H1 (cell line): Measurements from ENCODE around the gene CCDC136.

Source experiments
- BACH1 ChIP-seq: IDR thresholded peaks from 2 replicates; pipeline ENCODE4 v1.6.1; 2012; ENCODE audit warnings: low read length, improper control_type of control experiment
- BRCA1 ChIP-seq: IDR thresholded peaks from 2 replicates; pipeline ENCODE4 v1.6.1; 2012; ENCODE audit warnings: low read depth, low read length, improper control_type of control experiment
- CHD1 ChIP-seq: IDR thresholded peaks from 2 replicates; pipeline ENCODE4 v1.6.1; 2012; ENCODE audit warnings: low read depth, low read length, improper control_type of control experiment
- EP300 ChIP-seq, 2 experiments: IDR thresholded peaks; 1 replicate in 1 of 2; 2 replicates in 1 of 2; pipeline ENCODE4 v1.6.1; 2011 to 2012; ENCODE audit warnings: low read depth in 2 of 2, low read length in 2 of 2, mild to moderate bottlenecking in 2 of 2, borderline replicate concordance in 1 of 2, inconsistent platforms in 1 of 2, moderate library complexity in 1 of 2
- POLR2A ChIP-seq, 2 experiments: IDR thresholded peaks; 1 replicate in 1 of 2; 2 replicates in 1 of 2; pipeline ENCODE4 v1.6.1; 2011; ENCODE audit warnings: low read depth in 2 of 2, low read length in 2 of 2, mild to moderate bottlenecking in 2 of 2; ENCODE audit errors: control extremely low read depth in 1 of 2
- RAD21 ChIP-seq, 2 experiments: IDR thresholded peaks in 1 of 2; conservative IDR thresholded peaks in 1 of 2; 2 replicates each; pipeline ENCODE4 v1.6.1; 2011; ENCODE audit warnings: low read depth in 2 of 2, low read length in 2 of 2, improper control_type of control experiment in 1 of 2, inconsistent platforms in 1 of 2, mild to moderate bottlenecking in 1 of 2, moderate library complexity in 1 of 2
- SIX5 ChIP-seq: IDR thresholded peaks from 2 replicates; pipeline ENCODE4 v1.6.1; 2011; ENCODE audit warnings: mild to moderate bottlenecking, low read depth, low read length
- SP4 ChIP-seq: IDR thresholded peaks from 2 replicates; pipeline ENCODE4 v1.6.1; 2012; ENCODE audit warnings: low read length, inconsistent platforms
- SUZ12 ChIP-seq: fragments of 200-600 bp; sonication (generic); IDR thresholded peaks from 2 replicates; pipeline ENCODE4 v1.6.1; 2012; ENCODE audit warnings: mild to moderate bottlenecking, inconsistent platforms, low read length, moderate library complexity, mixed read lengths
- TAF1 ChIP-seq: IDR thresholded peaks from 2 replicates; pipeline ENCODE4 v1.6.1; 2011; ENCODE audit warnings: mild to moderate bottlenecking, low read depth, low read length
- ZNF274 ChIP-seq: IDR thresholded peaks from 2 replicates; pipeline ENCODE4 v1.7.0; 2012; ENCODE audit warnings: low read length, borderline replicate concordance; ENCODE audit errors: extremely low read depth
- TF ChIP-seq, protein P1 (sequence below): IDR thresholded peaks from 2 replicates; pipeline ENCODE4 v1.6.1; 2011; ENCODE audit warnings: low read length, improper control_type of control experiment
- TF ChIP-seq, protein P2 (sequence below), 3 experiments: IDR thresholded peaks; 1 replicate in 2 of 3; 2 replicates in 1 of 3; pipeline versions ENCODE4 v1.5.1 to v1.6.1; 2011; ENCODE audit warnings: low read length in 3 of 3, mild to moderate bottlenecking in 3 of 3, inconsistent platforms in 2 of 3, low read depth in 1 of 3, moderate library complexity in 1 of 3; ENCODE audit not compliant: insufficient read depth in 1 of 3; ENCODE audit errors: control extremely low read depth in 1 of 3
- TF ChIP-seq, protein P3 (sequence below): IDR thresholded peaks from 2 replicates; pipeline ENCODE4 v1.6.1; 2011; ENCODE audit warnings: low read depth, mild to moderate bottlenecking, low read length; ENCODE audit not compliant: insufficient read depth

DNA sequence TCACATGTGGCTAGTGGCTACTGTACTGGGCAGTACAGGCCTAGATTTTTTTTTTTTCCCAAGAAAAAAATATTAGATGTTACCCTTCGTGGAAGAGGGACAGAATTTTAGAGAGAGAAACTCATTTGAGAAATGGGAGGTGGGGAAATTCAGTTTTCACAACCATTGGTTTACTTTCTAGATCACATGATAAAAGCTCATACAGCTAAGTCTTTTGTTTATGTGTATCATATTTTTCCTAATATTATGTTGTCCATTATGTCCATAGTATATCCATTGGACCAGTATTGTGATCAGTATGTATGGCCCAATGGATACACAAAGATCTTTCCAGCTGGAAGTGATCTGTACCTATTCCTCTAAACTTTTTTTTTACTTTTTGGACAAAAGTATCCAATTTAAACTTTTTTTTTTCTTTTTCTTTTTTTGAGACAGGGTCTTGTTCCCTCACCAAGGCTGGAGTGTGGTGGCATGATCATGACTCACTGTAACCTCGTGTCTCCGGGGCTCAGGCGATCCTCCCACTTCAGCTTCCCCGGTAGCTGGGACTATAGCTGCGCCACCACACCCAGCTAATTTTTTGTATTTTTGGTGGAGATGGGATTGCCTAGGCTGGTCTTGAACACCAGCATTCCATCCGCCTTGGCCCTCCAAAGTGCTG lies 48.5 kb upstream of the CCDC136 start:
- TF ChIP-seq, protein P1, sequence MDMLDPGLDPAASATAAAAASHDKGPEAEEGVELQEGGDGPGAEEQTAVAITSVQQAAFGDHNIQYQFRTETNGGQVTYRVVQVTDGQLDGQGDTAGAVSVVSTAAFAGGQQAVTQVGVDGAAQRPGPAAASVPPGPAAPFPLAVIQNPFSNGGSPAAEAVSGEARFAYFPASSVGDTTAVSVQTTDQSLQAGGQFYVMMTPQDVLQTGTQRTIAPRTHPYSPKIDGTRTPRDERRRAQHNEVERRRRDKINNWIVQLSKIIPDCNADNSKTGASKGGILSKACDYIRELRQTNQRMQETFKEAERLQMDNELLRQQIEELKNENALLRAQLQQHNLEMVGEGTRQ: no peak
- TF ChIP-seq, protein P2, sequence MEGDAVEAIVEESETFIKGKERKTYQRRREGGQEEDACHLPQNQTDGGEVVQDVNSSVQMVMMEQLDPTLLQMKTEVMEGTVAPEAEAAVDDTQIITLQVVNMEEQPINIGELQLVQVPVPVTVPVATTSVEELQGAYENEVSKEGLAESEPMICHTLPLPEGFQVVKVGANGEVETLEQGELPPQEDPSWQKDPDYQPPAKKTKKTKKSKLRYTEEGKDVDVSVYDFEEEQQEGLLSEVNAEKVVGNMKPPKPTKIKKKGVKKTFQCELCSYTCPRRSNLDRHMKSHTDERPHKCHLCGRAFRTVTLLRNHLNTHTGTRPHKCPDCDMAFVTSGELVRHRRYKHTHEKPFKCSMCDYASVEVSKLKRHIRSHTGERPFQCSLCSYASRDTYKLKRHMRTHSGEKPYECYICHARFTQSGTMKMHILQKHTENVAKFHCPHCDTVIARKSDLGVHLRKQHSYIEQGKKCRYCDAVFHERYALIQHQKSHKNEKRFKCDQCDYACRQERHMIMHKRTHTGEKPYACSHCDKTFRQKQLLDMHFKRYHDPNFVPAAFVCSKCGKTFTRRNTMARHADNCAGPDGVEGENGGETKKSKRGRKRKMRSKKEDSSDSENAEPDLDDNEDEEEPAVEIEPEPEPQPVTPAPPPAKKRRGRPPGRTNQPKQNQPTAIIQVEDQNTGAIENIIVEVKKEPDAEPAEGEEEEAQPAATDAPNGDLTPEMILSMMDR (IDR thresholded peaks at IDR 0.05; ENCODE audit: control extremely low read depth in 1 of 3, insufficient read depth in 1 of 3, low read depth in 1 of 3, low read length in 3 of 3): no peak
- no peak for TF ChIP-seq RAD21 (IDR thresholded peaks at IDR 0.05 in 1 of 2, conservative IDR thresholded peaks at IDR 0.05 in 1 of 2; ENCODE audit: low read depth in 2 of 2, low read length in 2 of 2)
- TF ChIP-seq ZNF274: no peak
- TF ChIP-seq POLR2A (IDR thresholded peaks at IDR 0.05; ENCODE audit: control extremely low read depth in 1 of 2, low read depth in 2 of 2, low read length in 2 of 2): no peak
- no peak for TF ChIP-seq CHD1
- no peak for TF ChIP-seq SIX5
- TF ChIP-seq TAF1: no peak
- TF ChIP-seq SUZ12: no peak
- no peak for TF ChIP-seq BRCA1
- no peak for TF ChIP-seq BACH1
- no peak for TF ChIP-seq EP300 (IDR thresholded peaks at IDR 0.05; ENCODE audit: borderline replicate concordance in 1 of 2, low read depth in 2 of 2, low read length in 2 of 2)
- no peak for TF ChIP-seq SP4
- TF ChIP-seq, protein P3, sequence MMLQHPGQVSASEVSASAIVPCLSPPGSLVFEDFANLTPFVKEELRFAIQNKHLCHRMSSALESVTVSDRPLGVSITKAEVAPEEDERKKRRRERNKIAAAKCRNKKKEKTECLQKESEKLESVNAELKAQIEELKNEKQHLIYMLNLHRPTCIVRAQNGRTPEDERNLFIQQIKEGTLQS: no peak
